Activated CD8-positive, alpha-beta memory T cell treated with anti-CD3 and anti-CD28 coated beads for 24 hours (primary cell): ENCODE data around the gene SBK3.
A peak's percentile ranks its signal among the peaks of the same experiment; 100 is the strongest.
"Not testable (repeated sequence)": the region's sequence is repeated elsewhere in the genome, so short reads cannot be mapped to it uniquely, and the experiment has no call there.

Source experiments
- DNase-seq: peaks from one replicate; pipeline ENCODE4 v3.0.0-alpha.2; 2020

The SBK3 gene

GRCh38 chr19:55508120-55508519 lies 37.2 kb downstream of the SBK3 start:
- DNase-seq: no peak

- DNase-seq: no peak
Measured at GRCh38 chr19:55504981-55505380, 40.4 kb downstream of the SBK3 start.

GRCh38 chr19:55504252-55504603 lies 41.1 kb downstream of the SBK3 start:
- no peak for DNase-seq

GRCh38 chr19:55503502-55504251 lies 41.7 kb downstream of the SBK3 start:
- peak; percentile 100 for DNase-seq

DNA sequence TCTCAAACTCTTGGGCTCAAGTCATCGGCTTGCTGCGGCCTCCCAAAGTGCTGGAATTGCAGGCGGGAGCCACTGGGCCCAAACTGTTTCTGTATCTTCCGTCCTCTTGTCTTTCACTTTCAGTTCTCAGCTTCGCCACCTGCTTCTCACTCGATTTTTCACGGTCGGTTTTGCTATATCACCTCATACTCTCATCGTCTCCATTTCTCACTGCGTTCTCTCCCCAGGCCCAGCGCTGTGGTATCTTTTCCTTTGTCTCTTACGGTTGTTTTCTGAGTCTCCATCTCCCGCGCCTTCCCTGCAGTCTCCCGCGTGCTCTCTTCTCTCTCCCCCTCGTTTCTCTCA lies 42.2 kb downstream of the SBK3 start:
- no peak for DNase-seq

- DNase-seq: no peak
Measured at GRCh38 chr19:55502197-55502952, 43.0 kb downstream of the SBK3 start.

GRCh38 chr19:55500368-55500952 lies 44.9 kb downstream of the SBK3 start:
- no peak for DNase-seq

DNA sequence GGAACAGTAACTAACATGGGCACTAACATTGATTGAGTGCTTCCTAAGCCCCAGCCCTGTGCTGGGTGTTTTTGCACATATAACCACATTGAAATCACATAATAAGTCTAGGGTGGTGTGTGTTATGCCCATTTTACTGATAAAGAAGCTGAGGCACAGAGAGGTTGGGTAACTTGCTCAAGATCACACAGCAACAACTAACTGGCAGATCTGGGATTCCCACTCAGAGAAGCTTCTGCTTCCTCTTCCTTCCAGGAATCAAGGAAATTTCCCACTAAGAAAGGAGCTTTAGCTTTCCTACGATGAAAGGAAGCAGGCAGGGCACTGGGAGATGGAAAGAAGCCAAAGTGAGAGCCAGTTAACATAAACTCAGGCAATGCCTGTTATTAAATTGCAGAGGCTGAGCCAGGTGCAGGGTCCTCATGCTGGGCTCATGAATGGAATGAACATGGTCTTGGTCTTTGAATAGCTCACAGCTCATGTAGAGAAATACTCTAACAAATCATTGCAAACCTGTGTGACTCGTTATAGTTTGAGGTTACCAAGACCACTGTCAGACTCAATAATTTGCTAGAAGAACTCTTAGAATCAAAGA lies 47.0 kb downstream of the SBK3 start:
- no peak for DNase-seq

DNA sequence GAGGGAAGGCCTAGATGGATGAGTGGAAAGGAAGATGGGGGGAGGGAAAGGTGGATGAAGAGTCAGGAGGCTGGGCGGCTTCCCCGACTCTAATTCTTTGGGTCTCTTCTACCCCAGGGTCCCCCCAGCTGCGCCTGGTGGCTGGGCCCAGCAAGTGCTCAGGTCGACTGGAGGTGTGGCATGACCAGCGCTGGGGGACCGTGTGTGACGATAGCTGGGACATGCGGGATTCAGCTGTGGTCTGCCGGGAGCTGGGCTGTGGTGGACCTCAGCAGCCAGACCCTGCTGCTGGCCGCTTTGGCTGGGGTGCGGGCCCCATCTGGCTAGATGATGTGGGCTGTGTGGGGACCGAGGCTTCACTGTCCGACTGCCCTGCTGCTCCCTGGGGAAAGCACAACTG lies 47.6 kb downstream of the SBK3 start:
- DNase-seq: no peak

DNA sequence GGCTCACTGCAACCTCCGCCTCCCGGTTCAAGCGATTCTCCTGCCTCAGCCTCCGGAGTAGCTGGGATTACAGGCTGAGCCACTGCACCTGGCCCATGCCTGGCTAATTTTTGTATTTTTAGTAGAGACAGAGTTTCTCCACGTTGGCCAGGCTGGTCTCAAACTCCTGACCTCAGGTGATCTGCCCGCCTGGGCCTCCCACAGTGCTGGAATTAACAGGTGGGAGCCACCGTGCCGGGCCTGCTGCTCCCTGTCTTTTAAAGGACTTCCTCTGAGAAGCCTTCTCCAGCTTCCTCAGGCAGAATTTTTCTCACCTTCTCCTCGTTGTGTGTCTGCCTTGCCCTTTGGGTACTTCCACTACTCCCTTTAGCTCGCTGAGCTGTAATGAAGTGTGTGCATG lies 48.5 kb downstream of the SBK3 start:
- not testable (repeated sequence) for DNase-seq

DNA sequence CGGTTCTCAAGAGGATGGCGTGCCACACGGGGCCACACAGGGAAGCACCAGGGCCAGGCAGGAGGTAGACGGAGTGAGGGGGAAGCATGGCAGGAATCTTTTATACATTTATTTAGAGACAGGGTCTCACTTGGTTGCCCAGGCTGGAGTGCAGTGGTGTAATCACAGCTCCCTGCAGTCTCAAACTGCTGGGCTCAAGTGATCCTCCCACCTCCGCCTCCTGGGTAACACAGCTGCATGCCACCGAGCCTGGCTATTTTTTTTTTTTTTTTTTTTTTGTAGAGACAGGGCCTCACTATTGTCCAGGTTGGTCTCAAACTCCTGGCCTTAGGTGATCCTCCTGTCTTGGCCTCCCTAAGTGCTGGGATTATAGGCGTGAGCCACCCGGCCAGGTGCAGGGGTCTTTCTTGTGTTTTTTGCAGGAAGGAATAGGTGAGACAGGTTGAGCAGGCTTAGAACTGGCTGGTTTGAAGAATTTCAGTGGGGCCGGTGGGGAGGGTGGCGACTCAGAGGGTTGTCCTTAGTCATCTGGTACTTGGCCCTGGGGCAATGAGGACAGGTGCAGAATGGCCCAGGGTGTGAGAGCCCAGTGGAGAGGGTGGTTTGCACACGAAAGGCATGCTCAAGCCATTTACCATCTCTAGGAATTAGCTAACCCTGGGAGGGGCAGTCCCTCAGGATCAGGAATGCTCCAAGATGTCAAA lies 49.5 kb downstream of the SBK3 start:
- DNase-seq: no peak

DNA sequence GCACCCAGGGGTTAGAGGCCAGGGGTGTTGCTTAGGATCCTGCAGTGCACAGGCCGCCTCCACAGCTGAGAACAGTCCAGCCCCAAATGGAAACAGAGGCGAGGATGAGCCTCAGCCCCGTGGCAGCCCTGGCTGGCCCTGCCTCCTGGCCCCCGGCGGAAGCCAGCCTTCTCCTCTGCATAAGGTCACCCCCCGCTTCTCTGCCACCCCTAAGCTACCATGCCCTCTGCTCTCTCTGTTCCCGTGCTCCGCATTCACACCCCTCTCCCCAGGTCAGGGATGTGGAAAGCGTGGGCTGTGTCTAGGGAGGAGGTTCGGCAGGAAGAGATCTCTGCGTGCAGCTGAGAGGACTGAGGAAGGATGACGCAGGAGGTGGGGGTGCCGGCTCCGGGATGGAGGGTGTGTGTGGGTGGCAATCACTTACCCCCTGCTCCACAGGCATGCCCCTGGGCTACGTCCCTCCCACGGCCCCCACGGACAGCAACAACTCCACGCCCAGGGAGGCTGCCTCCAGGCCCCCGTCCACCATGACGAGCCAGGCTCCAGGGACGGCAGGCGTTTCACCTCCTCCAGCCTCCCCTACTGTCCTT lies 51.1 kb downstream of the SBK3 start:
- no peak for DNase-seq

DNA sequence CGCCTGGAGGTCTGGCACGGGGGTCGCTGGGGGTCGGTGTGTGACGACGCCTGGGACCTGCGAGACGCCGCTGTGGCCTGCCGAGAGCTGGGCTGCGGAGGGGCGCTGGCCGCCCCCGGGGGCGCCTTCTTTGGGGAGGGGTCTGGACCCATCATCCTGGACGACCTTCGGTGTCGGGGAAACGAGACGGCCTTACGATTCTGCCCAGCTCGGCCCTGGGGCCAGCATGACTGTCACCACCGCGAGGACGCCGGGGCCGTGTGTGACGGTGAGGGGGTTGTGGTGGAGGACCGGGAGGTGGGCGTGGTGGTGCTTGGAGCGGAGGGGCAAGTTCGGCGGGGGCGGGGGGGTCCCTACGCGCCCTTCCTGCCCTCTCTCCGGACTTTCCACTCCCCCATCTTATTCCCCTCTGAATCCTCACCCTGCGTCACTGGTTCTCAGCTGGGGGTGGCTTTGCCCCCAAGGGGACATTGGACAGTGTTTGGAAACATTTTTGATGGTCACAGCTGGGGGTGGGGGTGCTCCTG lies 51.6 kb downstream of the SBK3 start:
- DNase-seq: no peak

- DNase-seq: no peak
Measured at GRCh38 chr19:55493052-55493644, 52.2 kb downstream of the SBK3 start.

- DNase-seq: no peak
Measured at GRCh38 chr19:55492362-55492944, 52.9 kb downstream of the SBK3 start.

- DNase-seq: no peak
Measured at GRCh38 chr19:55491546-55492360, 53.6 kb downstream of the SBK3 start.
